A549 (cell line): ENCODE data around the gene BRD8.

Experiments used
- CEBPB ChIP-seq, 2 experiments: fragments of >200 bp in 1 of 2; sonication (Bioruptor Twin) in 1 of 2; formaldehyde crosslinking in 1 of 2; IDR thresholded peaks; 2 replicates each; pipeline ENCODE4 v1.6.1; 2012 to 2016
- JUN ChIP-seq, 2 experiments: fragments of >200 bp; sonication (Bioruptor Twin); formaldehyde crosslinking; IDR thresholded peaks; 2 replicates in 1 of 2; 3 replicates in 1 of 2; pipeline ENCODE4 v1.6.1; 2016 to 2017
- POLR2A ChIP-seq: IDR thresholded peaks from 2 replicates; pipeline ENCODE4 v1.6.1; 2012; ENCODE audit warnings: mild to moderate bottlenecking, low read length
- RAD21 ChIP-seq, 2 experiments: fragments of >200 bp in 1 of 2; sonication (Bioruptor Twin) in 1 of 2; formaldehyde crosslinking in 1 of 2; IDR thresholded peaks in 1 of 2; conservative IDR thresholded peaks in 1 of 2; 2 replicates in 1 of 2; 3 replicates in 1 of 2; pipeline ENCODE4 v1.6.1; 2012 to 2018; ENCODE audit warnings: inconsistent platforms in 1 of 2
- TF ChIP-seq, protein P1 (sequence below): fragments of >200 bp; sonication (Bioruptor Twin); formaldehyde crosslinking; IDR thresholded peaks from 3 replicates; pipeline ENCODE4 v1.5.1; 2016

GRCh38 chr5:138091685-138092084 lies 86.7 kb downstream of the BRD8 start:
- no peak for TF ChIP-seq JUN (IDR thresholded peaks at IDR 0.05)
- TF ChIP-seq, protein P1, sequence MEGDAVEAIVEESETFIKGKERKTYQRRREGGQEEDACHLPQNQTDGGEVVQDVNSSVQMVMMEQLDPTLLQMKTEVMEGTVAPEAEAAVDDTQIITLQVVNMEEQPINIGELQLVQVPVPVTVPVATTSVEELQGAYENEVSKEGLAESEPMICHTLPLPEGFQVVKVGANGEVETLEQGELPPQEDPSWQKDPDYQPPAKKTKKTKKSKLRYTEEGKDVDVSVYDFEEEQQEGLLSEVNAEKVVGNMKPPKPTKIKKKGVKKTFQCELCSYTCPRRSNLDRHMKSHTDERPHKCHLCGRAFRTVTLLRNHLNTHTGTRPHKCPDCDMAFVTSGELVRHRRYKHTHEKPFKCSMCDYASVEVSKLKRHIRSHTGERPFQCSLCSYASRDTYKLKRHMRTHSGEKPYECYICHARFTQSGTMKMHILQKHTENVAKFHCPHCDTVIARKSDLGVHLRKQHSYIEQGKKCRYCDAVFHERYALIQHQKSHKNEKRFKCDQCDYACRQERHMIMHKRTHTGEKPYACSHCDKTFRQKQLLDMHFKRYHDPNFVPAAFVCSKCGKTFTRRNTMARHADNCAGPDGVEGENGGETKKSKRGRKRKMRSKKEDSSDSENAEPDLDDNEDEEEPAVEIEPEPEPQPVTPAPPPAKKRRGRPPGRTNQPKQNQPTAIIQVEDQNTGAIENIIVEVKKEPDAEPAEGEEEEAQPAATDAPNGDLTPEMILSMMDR: no peak
- TF ChIP-seq RAD21 (conservative IDR thresholded peaks at IDR 0.05 in 1 of 2, IDR thresholded peaks at IDR 0.05 in 1 of 2): no peak
- no peak for TF ChIP-seq CEBPB (IDR thresholded peaks at IDR 0.05)
- no peak for TF ChIP-seq POLR2A
